Epithelial cell of esophagus (primary cell): ENCODE data around the gene FCRL2.

Source experiments
- DNase-seq: peaks from one replicate; pipeline ENCODE4 v3.0.0; 2010; ENCODE audit warnings: low read depth
- H3K4me3 ChIP-seq: 2 replicates; pipeline ENCODE4 v1.5.1; 2011; ENCODE audit warnings: mild to moderate bottlenecking, low read length, control low read depth
- TF ChIP-seq, protein P1 (sequence below): IDR thresholded peaks from 2 replicates; pipeline ENCODE4 v1.5.1; 2011; ENCODE audit warnings: low read depth, mild to moderate bottlenecking, low read length, control low read depth, inconsistent platforms; ENCODE audit not compliant: insufficient read depth; ENCODE audit errors: missing control alignments

Gene FCRL2

DNA sequence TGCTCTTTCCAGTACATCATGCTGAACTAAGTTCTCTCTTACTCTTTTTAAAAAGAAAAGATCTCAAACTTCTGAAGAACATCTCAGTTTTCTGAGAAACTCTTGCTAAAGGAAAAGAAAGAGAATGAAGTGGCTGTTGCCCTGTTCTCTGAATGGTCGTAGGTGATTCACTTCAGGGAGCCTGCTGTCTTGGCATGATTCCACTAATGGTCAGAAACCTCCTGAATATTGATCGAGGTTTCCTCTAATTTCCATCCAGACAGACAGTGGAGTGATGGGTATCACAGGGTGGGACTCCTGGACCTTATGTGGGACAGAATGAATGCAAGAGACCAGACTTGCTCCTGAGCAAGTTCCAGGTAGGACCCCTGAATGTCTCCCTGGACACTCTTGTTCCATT is 2.5 kb downstream of the FCRL2 start:
- H3K4me3 ChIP-seq = no peak overlapping the region
- TF ChIP-seq, protein P1, sequence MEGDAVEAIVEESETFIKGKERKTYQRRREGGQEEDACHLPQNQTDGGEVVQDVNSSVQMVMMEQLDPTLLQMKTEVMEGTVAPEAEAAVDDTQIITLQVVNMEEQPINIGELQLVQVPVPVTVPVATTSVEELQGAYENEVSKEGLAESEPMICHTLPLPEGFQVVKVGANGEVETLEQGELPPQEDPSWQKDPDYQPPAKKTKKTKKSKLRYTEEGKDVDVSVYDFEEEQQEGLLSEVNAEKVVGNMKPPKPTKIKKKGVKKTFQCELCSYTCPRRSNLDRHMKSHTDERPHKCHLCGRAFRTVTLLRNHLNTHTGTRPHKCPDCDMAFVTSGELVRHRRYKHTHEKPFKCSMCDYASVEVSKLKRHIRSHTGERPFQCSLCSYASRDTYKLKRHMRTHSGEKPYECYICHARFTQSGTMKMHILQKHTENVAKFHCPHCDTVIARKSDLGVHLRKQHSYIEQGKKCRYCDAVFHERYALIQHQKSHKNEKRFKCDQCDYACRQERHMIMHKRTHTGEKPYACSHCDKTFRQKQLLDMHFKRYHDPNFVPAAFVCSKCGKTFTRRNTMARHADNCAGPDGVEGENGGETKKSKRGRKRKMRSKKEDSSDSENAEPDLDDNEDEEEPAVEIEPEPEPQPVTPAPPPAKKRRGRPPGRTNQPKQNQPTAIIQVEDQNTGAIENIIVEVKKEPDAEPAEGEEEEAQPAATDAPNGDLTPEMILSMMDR = no peak
- no peak for DNase-seq

DNA sequence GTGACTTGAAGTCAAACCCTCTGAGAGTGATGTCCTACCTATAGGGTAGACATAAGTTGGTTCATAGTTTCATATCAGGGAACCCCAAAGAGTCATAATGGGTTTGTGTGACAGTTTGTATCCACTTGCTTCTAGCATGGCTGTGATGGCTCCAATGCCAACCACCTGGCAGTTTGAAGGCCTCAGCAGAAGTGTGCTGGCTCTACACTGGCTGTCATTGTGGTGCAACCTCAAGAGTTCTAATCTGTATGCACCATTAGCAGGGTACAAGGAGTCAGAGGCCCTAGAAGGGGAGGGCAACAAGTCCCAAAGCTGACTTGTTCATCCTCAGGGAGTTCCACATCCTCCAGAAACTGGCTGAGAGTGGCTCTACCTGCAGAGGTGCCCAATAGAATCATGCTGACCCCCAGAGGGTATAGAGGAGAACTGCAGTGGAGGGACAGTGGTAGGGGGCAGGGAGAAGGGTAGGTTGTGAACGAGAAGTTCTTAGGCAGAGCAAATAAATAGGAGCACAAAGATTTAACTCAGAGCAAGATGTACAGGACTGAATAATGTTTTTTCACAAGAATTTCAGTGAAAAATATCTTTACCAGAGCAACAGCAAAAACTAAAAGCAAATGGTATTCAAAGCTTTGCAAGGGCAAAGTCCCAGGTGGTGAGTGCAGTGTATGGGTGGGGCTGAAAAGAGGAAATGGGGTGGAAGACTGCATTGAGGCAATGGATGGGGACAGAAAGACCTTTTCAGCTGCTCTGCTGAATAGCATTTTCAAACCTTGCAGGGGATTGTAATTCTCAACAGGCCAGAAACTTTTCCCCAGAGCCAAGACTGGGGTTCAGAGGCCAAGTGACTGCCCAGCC is 3.2 kb downstream of the FCRL2 start:
- H3K4me3 ChIP-seq = no peak overlapping the region
- TF ChIP-seq, protein P1 = no peak
- DNase-seq = no peak

DNA sequence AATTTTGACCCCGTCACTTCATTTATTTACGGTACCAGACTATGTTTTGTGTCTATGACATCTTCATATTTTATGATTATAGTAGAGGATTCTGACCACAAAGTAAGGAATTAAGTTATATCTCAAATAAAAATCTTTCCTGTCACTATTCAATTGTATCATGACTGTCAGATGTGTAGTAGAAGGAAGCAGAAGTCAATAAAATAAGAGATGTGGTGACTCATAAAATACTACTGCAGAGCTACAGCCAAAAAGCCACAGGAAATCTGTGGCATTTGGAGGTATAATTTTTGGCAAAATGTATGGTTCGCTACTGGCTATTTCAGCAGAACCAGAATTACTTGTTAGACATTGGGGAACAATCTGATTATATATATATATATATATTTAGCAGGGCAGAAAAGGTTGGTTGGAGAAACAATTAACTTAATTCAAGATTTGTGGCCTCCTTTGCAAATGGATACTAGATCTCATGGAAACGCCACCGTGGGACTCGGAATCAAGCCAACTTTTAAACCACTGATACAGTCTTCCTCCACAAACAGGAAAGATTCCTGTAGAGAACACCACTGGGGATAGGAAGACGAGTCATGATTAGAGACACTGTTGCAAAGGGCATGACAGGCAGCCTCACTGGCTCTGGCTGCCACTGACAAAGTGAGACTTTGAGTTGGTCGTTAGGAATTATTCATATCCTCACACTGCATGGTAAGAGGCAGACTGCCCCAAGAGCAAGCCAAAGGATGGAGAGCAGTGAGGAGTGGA is 5.1 kb downstream of the FCRL2 start:
- H3K4me3 ChIP-seq = no peak overlapping the region
- DNase-seq = no peak
- TF ChIP-seq, protein P1 = no peak

DNA sequence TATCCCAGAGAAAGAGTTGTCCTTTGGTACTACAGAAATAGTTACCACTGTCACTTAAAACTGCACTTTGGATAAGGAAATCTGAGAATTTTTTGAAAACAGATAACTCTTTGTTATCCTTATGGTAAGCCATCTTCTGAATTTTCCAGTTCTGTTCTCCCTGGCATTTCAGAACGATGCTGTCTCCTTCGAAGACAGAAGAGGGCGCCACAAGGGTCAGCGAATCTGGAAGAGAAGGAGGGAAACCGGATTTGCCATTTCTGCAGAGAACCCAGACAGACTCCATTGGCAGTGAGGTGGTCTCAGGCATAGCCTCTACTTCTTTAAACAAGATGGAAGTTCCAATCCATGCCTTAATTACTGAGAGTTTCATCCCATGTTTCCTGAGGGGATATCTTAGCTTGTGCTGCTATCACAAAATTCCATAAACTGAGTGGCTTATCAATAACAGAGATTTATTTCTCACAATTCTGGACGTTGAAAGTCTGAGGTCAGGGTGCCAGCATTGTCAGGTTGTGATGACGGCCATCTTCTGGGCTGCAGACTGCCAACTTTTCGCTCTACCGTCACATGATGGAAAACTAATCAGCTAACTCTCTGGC is 6.4 kb downstream of the FCRL2 start:
- no peak for DNase-seq
- TF ChIP-seq, protein P1 = no peak
- no peak overlapping the region for H3K4me3 ChIP-seq

DNA sequence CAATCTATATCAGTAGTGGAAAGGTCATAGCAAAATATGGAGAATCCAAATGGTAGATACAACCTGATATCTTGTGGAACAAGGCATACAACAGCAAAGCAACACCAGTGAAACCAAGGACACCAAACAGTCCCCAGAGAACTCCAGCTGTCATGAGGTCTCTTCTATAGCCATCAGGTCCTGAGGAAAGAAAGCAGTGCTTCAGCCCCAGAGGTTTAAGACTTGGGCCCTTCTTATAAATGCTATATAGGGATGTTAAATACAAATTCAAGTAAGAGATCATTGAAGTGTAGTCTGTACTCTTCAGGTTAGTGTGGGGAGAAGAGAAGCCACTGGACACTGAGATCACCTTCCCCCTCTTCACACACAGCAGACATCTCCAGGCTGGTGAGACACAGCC is 10.1 kb downstream of the FCRL2 start:
- H3K4me3 ChIP-seq = no peak overlapping the region
- TF ChIP-seq, protein P1 = no peak
- no peak for DNase-seq

DNA sequence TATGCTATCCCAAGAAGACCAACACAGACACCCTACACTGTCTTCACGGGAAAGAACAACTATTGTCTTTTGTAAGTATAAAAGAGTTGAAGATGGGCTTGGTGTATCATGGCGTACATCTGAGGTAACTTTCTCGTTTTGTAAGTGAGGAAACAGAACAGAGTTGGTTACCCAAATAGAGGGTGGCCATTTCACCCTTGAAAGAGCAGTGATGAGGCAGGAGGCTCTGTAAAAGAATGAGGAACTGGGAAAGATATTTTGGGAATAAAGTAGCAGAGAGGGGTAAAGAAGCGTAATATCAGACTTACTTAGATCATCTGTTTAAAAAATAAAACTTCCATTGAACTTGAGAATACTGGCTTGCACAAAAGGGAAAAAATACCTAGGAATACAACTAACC is 18.9 kb downstream of the FCRL2 start:
- no peak for DNase-seq
- TF ChIP-seq, protein P1 = no peak
- H3K4me3 ChIP-seq = no peak overlapping the region
